Measurements from ENCODE around the gene USP40. TPM values are rescaled to one million over a fixed set of nuclear protein-coding genes. Genes with fewer than 3 reads are reported as not detected.

USP40 gene
- total RNA-seq, 1 experiment from 2014 or later: 10.3 TPM

DNA sequence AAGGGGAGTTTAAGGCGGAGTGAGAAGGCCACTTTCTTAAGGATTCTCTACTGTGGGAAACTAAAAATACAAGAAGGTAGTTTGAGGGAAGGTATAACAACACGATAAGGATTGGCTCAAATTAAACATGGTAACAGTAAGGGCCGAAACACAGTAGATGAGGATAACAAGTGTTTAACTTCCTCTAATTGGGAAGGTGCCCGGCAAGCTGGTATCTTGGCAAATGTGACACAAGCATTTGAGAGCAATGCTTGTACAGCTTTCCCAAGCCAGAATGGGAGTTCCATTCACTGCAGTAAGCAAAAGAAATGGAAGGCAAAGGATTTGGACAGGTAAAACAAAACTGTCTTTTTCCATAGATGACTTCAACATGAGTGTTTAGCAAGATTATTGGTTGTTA, 19.8 kb downstream of the USP40 start:
- no peaks in the 10 kb centered on the region for H3K36me3 Mint-ChIP-seq
- no peak for DNase-seq (ENCODE audit: low spot score)
- H3K27ac Mint-ChIP-seq: no peak overlapping the region
- H3K27me3 Mint-ChIP-seq (ENCODE audit: low read depth): no peaks in the 10 kb centered on the region
- CTCF ChIA-PET: no interaction called here
- TF ChIP-seq ZNF317 (CRISPR knock-in tag; IDR thresholded peaks at IDR 0.05; ENCODE audit: borderline replicate concordance, low read depth): no peak
- TF ChIP-seq SMAD3 (CRISPR knock-in tag; IDR thresholded peaks at IDR 0.05; ENCODE audit: borderline replicate concordance): no peak
- no peak for TF ChIP-seq ELF4 (CRISPR knock-in tag; IDR thresholded peaks at IDR 0.05; ENCODE audit: low read depth)
- TF ChIP-seq, protein P1, sequence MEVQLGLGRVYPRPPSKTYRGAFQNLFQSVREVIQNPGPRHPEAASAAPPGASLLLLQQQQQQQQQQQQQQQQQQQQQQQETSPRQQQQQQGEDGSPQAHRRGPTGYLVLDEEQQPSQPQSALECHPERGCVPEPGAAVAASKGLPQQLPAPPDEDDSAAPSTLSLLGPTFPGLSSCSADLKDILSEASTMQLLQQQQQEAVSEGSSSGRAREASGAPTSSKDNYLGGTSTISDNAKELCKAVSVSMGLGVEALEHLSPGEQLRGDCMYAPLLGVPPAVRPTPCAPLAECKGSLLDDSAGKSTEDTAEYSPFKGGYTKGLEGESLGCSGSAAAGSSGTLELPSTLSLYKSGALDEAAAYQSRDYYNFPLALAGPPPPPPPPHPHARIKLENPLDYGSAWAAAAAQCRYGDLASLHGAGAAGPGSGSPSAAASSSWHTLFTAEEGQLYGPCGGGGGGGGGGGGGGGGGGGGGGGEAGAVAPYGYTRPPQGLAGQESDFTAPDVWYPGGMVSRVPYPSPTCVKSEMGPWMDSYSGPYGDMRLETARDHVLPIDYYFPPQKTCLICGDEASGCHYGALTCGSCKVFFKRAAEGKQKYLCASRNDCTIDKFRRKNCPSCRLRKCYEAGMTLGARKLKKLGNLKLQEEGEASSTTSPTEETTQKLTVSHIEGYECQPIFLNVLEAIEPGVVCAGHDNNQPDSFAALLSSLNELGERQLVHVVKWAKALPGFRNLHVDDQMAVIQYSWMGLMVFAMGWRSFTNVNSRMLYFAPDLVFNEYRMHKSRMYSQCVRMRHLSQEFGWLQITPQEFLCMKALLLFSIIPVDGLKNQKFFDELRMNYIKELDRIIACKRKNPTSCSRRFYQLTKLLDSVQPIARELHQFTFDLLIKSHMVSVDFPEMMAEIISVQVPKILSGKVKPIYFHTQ (CRISPR knock-in tag; IDR thresholded peaks at IDR 0.05): no peak
- TF ChIP-seq, protein P2, sequence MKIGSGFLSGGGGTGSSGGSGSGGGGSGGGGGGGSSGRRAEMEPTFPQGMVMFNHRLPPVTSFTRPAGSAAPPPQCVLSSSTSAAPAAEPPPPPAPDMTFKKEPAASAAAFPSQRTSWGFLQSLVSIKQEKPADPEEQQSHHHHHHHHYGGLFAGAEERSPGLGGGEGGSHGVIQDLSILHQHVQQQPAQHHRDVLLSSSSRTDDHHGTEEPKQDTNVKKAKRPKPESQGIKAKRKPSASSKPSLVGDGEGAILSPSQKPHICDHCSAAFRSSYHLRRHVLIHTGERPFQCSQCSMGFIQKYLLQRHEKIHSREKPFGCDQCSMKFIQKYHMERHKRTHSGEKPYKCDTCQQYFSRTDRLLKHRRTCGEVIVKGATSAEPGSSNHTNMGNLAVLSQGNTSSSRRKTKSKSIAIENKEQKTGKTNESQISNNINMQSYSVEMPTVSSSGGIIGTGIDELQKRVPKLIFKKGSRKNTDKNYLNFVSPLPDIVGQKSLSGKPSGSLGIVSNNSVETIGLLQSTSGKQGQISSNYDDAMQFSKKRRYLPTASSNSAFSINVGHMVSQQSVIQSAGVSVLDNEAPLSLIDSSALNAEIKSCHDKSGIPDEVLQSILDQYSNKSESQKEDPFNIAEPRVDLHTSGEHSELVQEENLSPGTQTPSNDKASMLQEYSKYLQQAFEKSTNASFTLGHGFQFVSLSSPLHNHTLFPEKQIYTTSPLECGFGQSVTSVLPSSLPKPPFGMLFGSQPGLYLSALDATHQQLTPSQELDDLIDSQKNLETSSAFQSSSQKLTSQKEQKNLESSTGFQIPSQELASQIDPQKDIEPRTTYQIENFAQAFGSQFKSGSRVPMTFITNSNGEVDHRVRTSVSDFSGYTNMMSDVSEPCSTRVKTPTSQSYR (CRISPR knock-in tag; IDR thresholded peaks at IDR 0.05): no peak
- no peak for TF ChIP-seq EMX1 (CRISPR knock-in tag; IDR thresholded peaks at IDR 0.05)
- H3K4me1 Mint-ChIP-seq: peaks cover 15% of the 10 kb centered on the region
- POLR2A ChIA-PET: no interaction called here
- ATAC-seq: no peak
- H3K9me3 Mint-ChIP-seq: no peaks in the 10 kb centered on the region; the same call in 1 of the 2 replicates
- H3K4me3 Mint-ChIP-seq: no peak overlapping the region

DNA sequence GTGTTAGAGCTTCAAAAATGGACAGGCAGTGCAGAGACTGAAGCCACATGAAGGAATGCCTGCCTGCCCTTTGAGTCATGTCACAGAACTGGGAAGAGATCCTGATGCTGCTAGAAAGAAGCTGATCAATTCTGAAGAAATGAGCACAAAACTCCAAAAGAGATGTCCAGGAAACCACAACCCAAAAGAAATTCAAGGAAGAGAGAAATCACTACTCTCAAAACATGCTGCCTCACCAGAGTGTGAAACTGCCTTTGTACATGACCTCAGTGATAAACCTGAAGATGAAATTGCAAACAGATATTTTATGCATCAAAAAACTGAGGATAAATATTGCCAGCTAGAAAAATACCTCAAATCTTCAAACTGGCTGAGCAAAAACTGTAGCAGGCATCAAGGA, 20.5 kb downstream of the USP40 start:
- Mint-ChIP-seq H3K36me3 (no peaks in the 10 kb centered on the region), H3K4me1 (peaks cover 15% of the 10 kb centered on the region), H3K4me3 (no peak overlapping the region), H3K27ac (no peak overlapping the region; the same call in 1 of the 2 replicates), H3K9me3 (no peaks in the 10 kb centered on the region; the same call in 1 of the 2 replicates), H3K27me3 (ENCODE audit: low read depth) (no peaks in the 10 kb centered on the region)
- no peak for ATAC-seq
- TF ChIP-seq ZNF317 (CRISPR knock-in tag; IDR thresholded peaks at IDR 0.05; ENCODE audit: borderline replicate concordance, low read depth): no peak
- no peak for TF ChIP-seq ETV6 (CRISPR knock-in tag; IDR thresholded peaks at IDR 0.05)
- TF ChIP-seq, protein P3, sequence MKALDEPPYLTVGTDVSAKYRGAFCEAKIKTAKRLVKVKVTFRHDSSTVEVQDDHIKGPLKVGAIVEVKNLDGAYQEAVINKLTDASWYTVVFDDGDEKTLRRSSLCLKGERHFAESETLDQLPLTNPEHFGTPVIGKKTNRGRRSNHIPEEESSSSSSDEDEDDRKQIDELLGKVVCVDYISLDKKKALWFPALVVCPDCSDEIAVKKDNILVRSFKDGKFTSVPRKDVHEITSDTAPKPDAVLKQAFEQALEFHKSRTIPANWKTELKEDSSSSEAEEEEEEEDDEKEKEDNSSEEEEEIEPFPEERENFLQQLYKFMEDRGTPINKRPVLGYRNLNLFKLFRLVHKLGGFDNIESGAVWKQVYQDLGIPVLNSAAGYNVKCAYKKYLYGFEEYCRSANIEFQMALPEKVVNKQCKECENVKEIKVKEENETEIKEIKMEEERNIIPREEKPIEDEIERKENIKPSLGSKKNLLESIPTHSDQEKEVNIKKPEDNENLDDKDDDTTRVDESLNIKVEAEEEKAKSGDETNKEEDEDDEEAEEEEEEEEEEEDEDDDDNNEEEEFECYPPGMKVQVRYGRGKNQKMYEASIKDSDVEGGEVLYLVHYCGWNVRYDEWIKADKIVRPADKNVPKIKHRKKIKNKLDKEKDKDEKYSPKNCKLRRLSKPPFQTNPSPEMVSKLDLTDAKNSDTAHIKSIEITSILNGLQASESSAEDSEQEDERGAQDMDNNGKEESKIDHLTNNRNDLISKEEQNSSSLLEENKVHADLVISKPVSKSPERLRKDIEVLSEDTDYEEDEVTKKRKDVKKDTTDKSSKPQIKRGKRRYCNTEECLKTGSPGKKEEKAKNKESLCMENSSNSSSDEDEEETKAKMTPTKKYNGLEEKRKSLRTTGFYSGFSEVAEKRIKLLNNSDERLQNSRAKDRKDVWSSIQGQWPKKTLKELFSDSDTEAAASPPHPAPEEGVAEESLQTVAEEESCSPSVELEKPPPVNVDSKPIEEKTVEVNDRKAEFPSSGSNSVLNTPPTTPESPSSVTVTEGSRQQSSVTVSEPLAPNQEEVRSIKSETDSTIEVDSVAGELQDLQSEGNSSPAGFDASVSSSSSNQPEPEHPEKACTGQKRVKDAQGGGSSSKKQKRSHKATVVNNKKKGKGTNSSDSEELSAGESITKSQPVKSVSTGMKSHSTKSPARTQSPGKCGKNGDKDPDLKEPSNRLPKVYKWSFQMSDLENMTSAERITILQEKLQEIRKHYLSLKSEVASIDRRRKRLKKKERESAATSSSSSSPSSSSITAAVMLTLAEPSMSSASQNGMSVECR (CRISPR knock-in tag; IDR thresholded peaks at IDR 0.05; ENCODE audit: borderline replicate concordance): no peak
- TF ChIP-seq, protein P4, sequence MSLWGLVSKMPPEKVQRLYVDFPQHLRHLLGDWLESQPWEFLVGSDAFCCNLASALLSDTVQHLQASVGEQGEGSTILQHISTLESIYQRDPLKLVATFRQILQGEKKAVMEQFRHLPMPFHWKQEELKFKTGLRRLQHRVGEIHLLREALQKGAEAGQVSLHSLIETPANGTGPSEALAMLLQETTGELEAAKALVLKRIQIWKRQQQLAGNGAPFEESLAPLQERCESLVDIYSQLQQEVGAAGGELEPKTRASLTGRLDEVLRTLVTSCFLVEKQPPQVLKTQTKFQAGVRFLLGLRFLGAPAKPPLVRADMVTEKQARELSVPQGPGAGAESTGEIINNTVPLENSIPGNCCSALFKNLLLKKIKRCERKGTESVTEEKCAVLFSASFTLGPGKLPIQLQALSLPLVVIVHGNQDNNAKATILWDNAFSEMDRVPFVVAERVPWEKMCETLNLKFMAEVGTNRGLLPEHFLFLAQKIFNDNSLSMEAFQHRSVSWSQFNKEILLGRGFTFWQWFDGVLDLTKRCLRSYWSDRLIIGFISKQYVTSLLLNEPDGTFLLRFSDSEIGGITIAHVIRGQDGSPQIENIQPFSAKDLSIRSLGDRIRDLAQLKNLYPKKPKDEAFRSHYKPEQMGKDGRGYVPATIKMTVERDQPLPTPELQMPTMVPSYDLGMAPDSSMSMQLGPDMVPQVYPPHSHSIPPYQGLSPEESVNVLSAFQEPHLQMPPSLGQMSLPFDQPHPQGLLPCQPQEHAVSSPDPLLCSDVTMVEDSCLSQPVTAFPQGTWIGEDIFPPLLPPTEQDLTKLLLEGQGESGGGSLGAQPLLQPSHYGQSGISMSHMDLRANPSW (CRISPR knock-in tag; conservative IDR thresholded peaks at IDR 0.05; ENCODE audit: low read depth): no peak
- no peak for TF ChIP-seq MYBL2 (CRISPR knock-in tag; IDR thresholded peaks at IDR 0.05)
- ChIA-PET CTCF (no interaction called here), POLR2A (no interaction called here)
- no peak for DNase-seq (ENCODE audit: low spot score)
